IMR-90 (cell line): ENCODE results near the gene B4GALNT3. TPM values are rescaled to one million over a fixed set of nuclear protein-coding genes. Genes with fewer than 3 reads are reported as not detected.

Experiments
- ATAC-seq: fragments of 200-7000 bp; cut with Tn5 transposase; 2 replicates; pipeline ENCODE4 v1.9.1; 2020; ENCODE audit warnings: low read depth, mild to moderate bottlenecking, moderate library complexity
- BruUV-seq: library from RNA; stranded (reverse); fragments of 400-500 nt; replicated peaks from 2 replicates; lab custom pipeline; 2021; lab: Mats Ljungman, UMichigan
- CTCF ChIA-PET: fragments of 300-600 bp; formaldehyde crosslinking; extraction: SDS; loops from one replicate; lab custom pipeline; 2021; ENCODE audit warnings: antibody characterized with exemption; lab: Yijun Ruan, JAX
- POLR2A ChIA-PET: fragments of 300-600 bp; sonication (Branson Sonifier 250); formaldehyde crosslinking; loops from one replicate; lab custom pipeline; 2022; ENCODE audit warnings: antibody characterized with exemption; ENCODE audit not compliant: unreplicated experiment; lab: Charles Lee
- DNase-seq: peaks from one replicate; pipeline ENCODE4 v3.0.0; 2013
- H2AFZ ChIP-seq: replicated peaks from 2 replicates; pipeline ENCODE3; 2013; ENCODE audit warnings: low read length, mild to moderate bottlenecking; ENCODE audit not compliant: poor library complexity
- H2AK5ac ChIP-seq: 2 replicates; pipeline ENCODE4 v1.6.1; 2013; ENCODE audit warnings: low read depth, low read length, inconsistent platforms
- H2AK9ac ChIP-seq: replicated peaks from 2 replicates; pipeline ENCODE3; 2013; ENCODE audit warnings: mild to moderate bottlenecking, low read depth, low read length, moderate library complexity; ENCODE audit not compliant: poor library complexity
- H2BK120ac ChIP-seq: 2 replicates; pipeline ENCODE4 v1.6.1; 2013; ENCODE audit warnings: low read depth, low read length, inconsistent platforms
- H2BK15ac ChIP-seq: 3 replicates; pipeline ENCODE4 v1.6.1; 2013; ENCODE audit warnings: low read depth, low read length, inconsistent platforms
- H2BK20ac ChIP-seq: 2 replicates; pipeline ENCODE4 v1.6.1; 2013; ENCODE audit warnings: low read depth, mild to moderate bottlenecking, inconsistent platforms, low read length, moderate library complexity
- H2BK5ac ChIP-seq: 2 replicates; pipeline ENCODE4 v1.6.1; 2013; ENCODE audit warnings: mild to moderate bottlenecking, low read depth, low read length, inconsistent platforms; ENCODE audit not compliant: poor library complexity, severe bottlenecking
- H3K14ac ChIP-seq: replicated peaks from 2 replicates; pipeline ENCODE4 v1.6.1; 2013; ENCODE audit warnings: low read depth, low read length, inconsistent platforms
- H3K18ac ChIP-seq: 2 replicates; pipeline ENCODE4 v1.6.1; 2013; ENCODE audit warnings: low read depth, low read length, control low read depth
- H3K23ac ChIP-seq: 2 replicates; pipeline ENCODE4 v1.6.1; 2013; ENCODE audit warnings: low read depth, low read length, inconsistent platforms
- H3K27ac ChIP-seq: 2 replicates; pipeline ENCODE4 v1.5.1; 2013; ENCODE audit warnings: mild to moderate bottlenecking, control low read depth, low read length; ENCODE audit not compliant: insufficient read depth
- H3K27me3 ChIP-seq: 2 replicates; pipeline ENCODE4 v1.6.1; 2013; ENCODE audit warnings: low read length; ENCODE audit not compliant: control insufficient read depth, insufficient read depth
- H3K36me3 ChIP-seq: 2 replicates; pipeline ENCODE4 v1.6.1; 2013; ENCODE audit warnings: low read length, mixed read lengths; ENCODE audit not compliant: control insufficient read depth, insufficient read depth
- H3K4ac ChIP-seq: 2 replicates; pipeline ENCODE4 v1.6.1; 2013; ENCODE audit warnings: low read depth, low read length, inconsistent platforms
- H3K4me1 ChIP-seq: 2 replicates; pipeline ENCODE4 v1.6.1; 2013; ENCODE audit warnings: low read length, mixed read lengths; ENCODE audit not compliant: control insufficient read depth, insufficient read depth
- H3K4me2 ChIP-seq: 2 replicates; pipeline ENCODE4 v1.6.1; 2013; ENCODE audit warnings: low read depth, mild to moderate bottlenecking, control low read depth, low read length, moderate library complexity
- H3K4me3 ChIP-seq: 2 replicates; pipeline ENCODE4 v1.5.1; 2013; ENCODE audit warnings: low read depth, mild to moderate bottlenecking, control low read depth, low read length, moderate library complexity; ENCODE audit not compliant: insufficient read depth
- H3K56ac ChIP-seq: 2 replicates; pipeline ENCODE4 v1.6.1; 2013; ENCODE audit warnings: low read length, inconsistent platforms; ENCODE audit not compliant: insufficient read depth; ENCODE audit errors: extremely low read depth
- H3K79me1 ChIP-seq, 2 experiments: 2 replicates each; pipeline ENCODE4 v1.6.1; 2013; ENCODE audit warnings: low read length in 2 of 2, inconsistent platforms in 1 of 2, low read depth in 1 of 2
- H3K9ac ChIP-seq: 2 replicates; pipeline ENCODE4 v1.6.1; 2013; ENCODE audit warnings: low read depth, low read length, control low read depth
- H3K9me1 ChIP-seq: 2 replicates; pipeline ENCODE4 v1.6.1; 2013; ENCODE audit warnings: low read length, inconsistent platforms; ENCODE audit not compliant: insufficient read depth
- H3K9me3 ChIP-seq: 2 replicates; pipeline ENCODE4 v1.6.1; 2013; ENCODE audit warnings: low read length; ENCODE audit not compliant: control insufficient read depth, insufficient read depth
- H4K20me1 ChIP-seq: 2 replicates; pipeline ENCODE4 v1.6.1; 2013; ENCODE audit warnings: low read length, inconsistent platforms; ENCODE audit not compliant: insufficient read depth
- H4K5ac ChIP-seq: 2 replicates; pipeline ENCODE4 v1.6.1; 2013; ENCODE audit warnings: mild to moderate bottlenecking, low read depth, low read length, control low read depth
- H4K8ac ChIP-seq, 2 experiments: 2 replicates each; pipeline ENCODE4 v1.6.1; 2013; ENCODE audit warnings: low read depth in 2 of 2, low read length in 2 of 2, control low read depth in 1 of 2, inconsistent platforms in 1 of 2
- H4K91ac ChIP-seq: 2 replicates; pipeline ENCODE4 v1.6.1; 2013; ENCODE audit warnings: low read depth, low read length, inconsistent platforms; ENCODE audit not compliant: insufficient read depth
- CEBPB ChIP-seq: IDR thresholded peaks from 2 replicates; pipeline ENCODE4 v1.6.1; 2012; ENCODE audit warnings: low read depth, low read length, improper control_type of control experiment
- ELK1 ChIP-seq: fragments of 150-350 bp; IDR thresholded peaks from 2 replicates; pipeline ENCODE4 v1.6.1; 2016; ENCODE audit warnings: low read depth, mild to moderate bottlenecking, low read length, moderate library complexity, borderline replicate concordance
- FOS ChIP-seq: fragments of 150-350 bp; IDR thresholded peaks from 2 replicates; pipeline ENCODE4 v1.6.1; 2016; ENCODE audit warnings: low read depth, low read length
- MAFK ChIP-seq: IDR thresholded peaks from 2 replicates; pipeline ENCODE4 v1.6.1; 2012; ENCODE audit warnings: low read depth, low read length, improper control_type of control experiment
- NFE2L2 ChIP-seq: fragments of 150-350 bp; IDR thresholded peaks from 2 replicates; pipeline ENCODE4 v1.6.1; 2016; ENCODE audit warnings: low read depth, mild to moderate bottlenecking, low read length
- POLR2A ChIP-seq: IDR thresholded peaks from 2 replicates; pipeline ENCODE4 v1.6.1; 2012; ENCODE audit warnings: mild to moderate bottlenecking, low read depth, low read length
- RFX5 ChIP-seq: IDR thresholded peaks from 2 replicates; pipeline ENCODE4 v1.8.0; 2012; ENCODE audit warnings: low read depth, mild to moderate bottlenecking, low read length, moderate library complexity
- WGBS, 2 experiments: methylation state at CpG; one replicate each; pipeline versions ENCODE4 v1.1.5 to v1.1.7; 2013; ENCODE audit warnings: missing lambda C conversion rate in 2 of 2; ENCODE audit not compliant: insufficient read length in 1 of 2; ENCODE audit errors: extremely low coverage in 2 of 2; 5-methylcytosine and 5-hydroxymethylcytosine counted together
- dilution Hi-C: fragments of 300-500 bp; cut with HindIII; formaldehyde crosslinking; loops from one replicate; pipeline ENCODE4 v1.14.3; 2018; ENCODE audit warnings: low sequenced_read_pairs; ENCODE audit not compliant: unreplicated experiment
- in situ Hi-C: fragments of 300-500 bp; cut with MboI; formaldehyde crosslinking; loops from 3 replicates; pipeline ENCODE4 v1.14.3; 2019; ENCODE audit warnings: low sequenced_read_pairs, inconsistent platforms, mixed read lengths
- intact Hi-C: fragments of 100-400 bp; cut with micrococcal nuclease; formaldehyde crosslinking; loops from 2 replicates; pipeline ENCODE4 v1.10.0; 2022
- polyA plus RNA-seq, 3 experiments: library from polyadenylated mRNA; depleted of rRNA; stranded (reverse); fragments of >200 nt; gene quantifications; 2 replicates each; pipeline ENCODE4 v1.2.3, GENCODE V29; 2012; ENCODE audit warnings: low replicate concordance in 1 of 3
- total RNA-seq: library from RNA; depleted of rRNA; stranded (reverse); fragments of >200 nt; gene quantifications from 2 replicates; pipeline ENCODE4 v1.2.3, GENCODE V29; 2012

Gene B4GALNT3
- total and polyA plus RNA-seq, 2 of the 4 experiments (the other 2 are of a cell fraction): not detected

DNA sequence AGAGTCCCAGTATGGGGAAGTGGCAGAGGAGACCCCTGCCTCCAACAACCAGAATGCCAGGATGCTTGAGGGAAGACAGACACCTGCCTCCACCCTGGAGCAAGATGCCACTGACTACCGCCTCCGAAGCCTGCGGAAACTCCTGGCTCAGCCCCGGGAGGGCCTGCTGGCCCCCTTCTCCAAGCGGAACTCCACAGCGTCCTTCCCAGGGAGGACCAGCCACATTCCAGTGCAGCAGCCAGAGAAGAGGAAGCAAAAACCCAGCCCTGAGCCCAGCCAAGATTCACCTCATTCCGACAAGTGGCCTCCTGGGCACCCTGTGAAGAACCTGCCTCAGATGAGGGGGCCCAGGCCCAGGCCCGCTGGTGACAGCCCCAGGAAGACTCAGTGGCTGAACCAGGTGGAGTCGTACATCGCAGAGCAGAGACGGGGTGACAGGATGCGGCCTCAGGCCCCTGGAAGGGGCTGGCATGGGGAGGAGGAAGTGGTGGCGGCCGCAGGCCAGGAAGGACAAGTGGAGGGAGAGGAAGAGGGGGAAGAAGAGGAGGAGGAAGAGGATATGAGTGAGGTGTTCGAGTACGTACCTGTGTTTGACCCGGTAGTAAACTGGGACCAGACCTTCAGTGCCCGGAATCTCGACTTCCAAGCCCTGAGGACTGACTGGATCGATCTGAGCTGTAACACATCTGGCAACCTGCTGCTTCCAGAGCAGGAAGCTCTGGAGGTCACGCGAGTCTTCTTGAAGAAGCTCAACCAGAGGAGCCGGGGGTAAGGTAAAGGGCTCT is 93.7 kb downstream of the B4GALNT3 start:
- H3K4ac ChIP-seq: no peak overlapping the region
- no peaks in the 10 kb centered on the region for H3K9me1 ChIP-seq
- no peak overlapping the region for H3K56ac ChIP-seq
- no peak overlapping the region for H2BK20ac ChIP-seq
- no peak overlapping the region for H4K8ac ChIP-seq
- H2BK120ac ChIP-seq: no peak overlapping the region
- no peaks in the 10 kb centered on the region for H3K9me3 ChIP-seq
- in situ Hi-C loops: no loop called here
- dilution Hi-C loops: no loop called here
- H3K18ac ChIP-seq: no peak overlapping the region
- ChIA-PET POLR2A (no interaction called here), CTCF (no interaction called here)
- no peak for DNase-seq
- intact Hi-C loops: no loop called here
- no TSS peak for BruUV-seq
- no peak overlapping the region for H3K4me3 ChIP-seq
- H4K91ac ChIP-seq: no peak overlapping the region
- H3K4me2 ChIP-seq: no peak overlapping the region
- no peak overlapping the region for H2AK5ac ChIP-seq
- H2AFZ ChIP-seq: no peak overlapping the region
- H3K27me3 ChIP-seq: peaks cover 67% of the 10 kb centered on the region
- no peak overlapping the region for H4K5ac ChIP-seq
- no peaks in the 10 kb centered on the region for H3K36me3 ChIP-seq
- H3K23ac ChIP-seq: no peak overlapping the region
- H2AK9ac ChIP-seq: no peak overlapping the region
- no peak overlapping the region for H3K14ac ChIP-seq
- 85% methylated on average over 7 of the region's 23 CpGs; no CpG with 5 or more reads in 1 of the 2 experiments for WGBS, 2 experiments
- no peaks in the 10 kb centered on the region for H3K79me1 ChIP-seq
- no peaks in the 10 kb centered on the region for H3K4me1 ChIP-seq
- no peak overlapping the region for H3K9ac ChIP-seq
- H3K27ac ChIP-seq: no peak overlapping the region
- no peak overlapping the region for H2BK5ac ChIP-seq
- no peak for ATAC-seq
- H4K20me1 ChIP-seq: no peaks in the 10 kb centered on the region
- TF ChIP-seq RFX5 (no peak), CEBPB (no peak), NFE2L2 (no peak), POLR2A (no peak), MAFK (no peak), ELK1 (no peak), FOS (no peak)
- no peak overlapping the region for H2BK15ac ChIP-seq
